GM18520 (cell line): ENCODE data around the gene SF3B1.
"Not testable (repeated sequence)": the region's sequence is repeated elsewhere in the genome, so short reads cannot be mapped to it uniquely, and the experiment has no call there.

ENCODE experiments used
- ATAC-seq: cut with Tn5 transposase; IDR thresholded peaks from one replicate; pipeline ENCODE4 v1.9.1; 2021; ENCODE audit not compliant: unreplicated experiment

SF3B1 gene

GRCh38 chr2:197379308-197379917 is 55.4 kb downstream of the SF3B1 start:
- not testable (repeated sequence) for ATAC-seq

- no peak for ATAC-seq
These were observed 56.1 kb downstream of the SF3B1 start for GRCh38 chr2:197378494-197379307.

- no peak for ATAC-seq
These were observed 56.7 kb downstream of the SF3B1 start for GRCh38 chr2:197378086-197378485.

- ATAC-seq, result no peak
These were observed 57.2 kb downstream of the SF3B1 start for GRCh38 chr2:197377670-197378069.

GRCh38 chr2:197372592-197372991 is 62.2 kb downstream of the SF3B1 start:
- no peak for ATAC-seq

GRCh38 chr2:197370664-197371063 is 64.2 kb downstream of the SF3B1 start:
- not testable (repeated sequence) for ATAC-seq

- ATAC-seq, result no peak
These were observed 64.9 kb downstream of the SF3B1 start for GRCh38 chr2:197369933-197370320.

GRCh38 chr2:197369228-197369932 is 65.4 kb downstream of the SF3B1 start:
- no peak for ATAC-seq

- no peak for ATAC-seq
These were observed 66.4 kb downstream of the SF3B1 start for GRCh38 chr2:197368412-197368811.

- no peak for ATAC-seq
These were observed 70.8 kb downstream of the SF3B1 start for GRCh38 chr2:197363998-197364397.

GRCh38 chr2:197360744-197361156 is 74.1 kb downstream of the SF3B1 start:
- ATAC-seq, result peak; percentile 83

GRCh38 chr2:197359859-197360258 is 75.0 kb downstream of the SF3B1 start:
- no peak for ATAC-seq

- no peak for ATAC-seq
These were observed 75.9 kb downstream of the SF3B1 start for GRCh38 chr2:197358931-197359330.

GRCh38 chr2:197357986-197358385 is 76.8 kb downstream of the SF3B1 start:
- no peak for ATAC-seq

- ATAC-seq, result no peak
These were observed 78.7 kb downstream of the SF3B1 start for GRCh38 chr2:197356136-197356535.

GRCh38 chr2:197354169-197354558 is 80.7 kb downstream of the SF3B1 start:
- no peak for ATAC-seq

GRCh38 chr2:197353393-197354168 is 81.2 kb downstream of the SF3B1 start:
- no peak for ATAC-seq

GRCh38 chr2:197349699-197350098 is 85.1 kb downstream of the SF3B1 start:
- no peak for ATAC-seq

- no peak for ATAC-seq
These were observed 86.0 kb downstream of the SF3B1 start for GRCh38 chr2:197348721-197349360.

- ATAC-seq, result no peak
These were observed 88.9 kb downstream of the SF3B1 start for GRCh38 chr2:197345846-197346370.
